Naive B cell (primary cell): ENCODE data around the gene MYBBP1A. TPM values are rescaled to one million over a fixed set of nuclear protein-coding genes. Genes with fewer than 3 reads are reported as not detected.
A peak's percentile ranks its signal among the peaks of the same experiment; 100 is the strongest.

Experiments used
- ATAC-seq, 2 donors: fragments of 150-1000 bp; cut with Tn5 transposase; 2 replicates each; pipeline ENCODE4 v1.10.0; 2021; ENCODE audit warnings: low read depth in 2 of 2, mild to moderate bottlenecking in 2 of 2, moderate library complexity in 2 of 2
- DNase-seq: peaks from one replicate; pipeline ENCODE4 v3.0.0; 2022
- H3K27ac Mint-ChIP-seq, 6 donors: one replicate each; pipeline ENCODE4 v1.8.0; 2020 to 2022; ENCODE audit warnings: mild to moderate bottlenecking in 6 of 6, mixed read lengths in 6 of 6, moderate library complexity in 5 of 6, inconsistent platforms in 2 of 6
- H3K27me3 Mint-ChIP-seq, 3 donors: one replicate each; pipeline ENCODE4 v1.8.0; 2021 to 2022; ENCODE audit warnings: mixed read lengths in 3 of 3, mild to moderate bottlenecking in 1 of 3
- H3K36me3 Mint-ChIP-seq, 2 donors: one replicate each; pipeline ENCODE4 v1.8.0; 2020 to 2022; ENCODE audit warnings: mixed read lengths in 2 of 2, inconsistent platforms in 1 of 2, mild to moderate bottlenecking in 1 of 2
- H3K4me1 Mint-ChIP-seq, 3 donors: one replicate each; pipeline ENCODE4 v1.8.0; 2020 to 2022; ENCODE audit warnings: mixed read lengths in 3 of 3, inconsistent platforms in 1 of 3, mild to moderate bottlenecking in 1 of 3, moderate library complexity in 1 of 3
- H3K4me3 Mint-ChIP-seq, 8 donors: one replicate each; pipeline ENCODE4 v1.8.0; 2020 to 2022; ENCODE audit warnings: mild to moderate bottlenecking in 8 of 8, mixed read lengths in 8 of 8, moderate library complexity in 8 of 8, inconsistent platforms in 2 of 8
- H3K9me3 Mint-ChIP-seq, 7 donors: one replicate each; pipeline ENCODE4 v1.8.0; 2020 to 2022; ENCODE audit warnings: mixed read lengths in 7 of 7, mild to moderate bottlenecking in 5 of 7, inconsistent platforms in 2 of 7, moderate library complexity in 1 of 7
- polyA plus RNA-seq, 6 donors: library from polyadenylated mRNA; unstranded; fragments of 300-500 nt; fragmentation: Illumina TruSeq; gene quantifications; one replicate each; pipeline ENCODE4 v1.2.3, GENCODE V29; 2021; ENCODE audit warnings: low read depth in 6 of 6

The MYBBP1A gene
- polyA plus RNA-seq, 6 donors from 2014 or later, result 0.24 to 28.7 (median 13.4) TPM

DNA sequence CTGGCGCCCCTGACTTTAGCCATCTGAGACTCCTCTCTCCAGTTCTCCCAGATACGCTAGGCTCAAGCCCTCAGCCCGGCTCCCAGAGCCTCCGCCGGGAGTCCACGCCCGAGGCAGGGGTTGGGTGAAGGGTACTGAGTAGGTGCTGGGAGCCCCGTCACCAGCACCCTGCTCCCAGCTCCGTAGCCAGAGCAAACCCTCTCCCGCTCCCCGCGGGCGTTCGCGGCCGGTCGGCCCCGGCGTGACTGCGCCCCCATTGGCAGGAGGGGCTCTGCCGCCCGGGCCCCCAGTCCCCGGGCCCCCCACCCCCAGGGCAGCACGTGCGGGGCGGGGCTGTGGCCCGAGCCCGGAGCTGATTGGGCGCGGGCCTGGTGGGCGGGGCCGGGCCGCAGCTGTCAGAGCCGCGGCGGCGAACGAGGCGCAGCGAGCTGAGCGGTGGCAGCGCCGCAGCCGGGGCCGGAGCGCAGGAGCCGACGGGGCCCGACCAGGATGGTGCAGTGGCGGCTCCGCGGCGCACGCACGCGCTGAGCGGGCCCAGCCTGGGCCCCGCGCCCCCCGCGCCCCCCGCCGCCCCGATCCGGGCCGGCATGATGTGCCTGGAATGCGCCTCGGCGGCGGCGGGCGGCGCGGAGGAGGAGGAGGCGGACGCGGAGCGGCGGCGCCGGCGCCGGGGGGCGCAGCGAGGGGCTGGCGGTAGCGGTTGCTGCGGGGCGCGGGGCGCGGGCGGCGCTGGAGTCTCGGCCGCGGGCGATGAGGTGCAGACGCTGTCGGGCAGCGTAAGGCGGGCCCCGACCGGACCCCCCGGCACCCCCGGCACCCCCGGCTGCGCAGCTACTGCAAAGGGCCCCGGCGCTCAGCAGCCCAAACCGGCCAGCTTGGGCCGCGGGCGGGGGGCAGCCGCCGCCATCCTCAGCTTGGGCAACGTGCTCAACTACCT is 56.5 kb downstream of the MYBBP1A start, which contains the start of gene SPNS2:
Gene SPNS2 (plus strand): TSS at position 421 of the 937 bp plus-strand sequence. CDS start 167 bp downstream, at position 588.
- peaks cover 37 to 49% (median 42%) of the 10 kb centered on the region in 3 donors for H3K27me3 Mint-ChIP-seq
- peak; percentile 60 for DNase-seq
- H3K27ac Mint-ChIP-seq, result peak within 1 kb of the TSS in 2 of 6 donors; percentile 43 to 52
- ATAC-seq, result peak; percentile 86 to 89
- H3K9me3 Mint-ChIP-seq, result peaks cover 0 to 3% (median 0%) of the 10 kb centered on the region in 7 donors
- no peaks in the 10 kb centered on the region for H3K36me3 Mint-ChIP-seq
- H3K4me1 Mint-ChIP-seq, result peaks cover 12 to 32% (median 23%) of the 10 kb centered on the region in 3 donors
- peak within 1 kb of the TSS; percentile 70 to 91 (median 84) for H3K4me3 Mint-ChIP-seq

GRCh38 chr17:4497101-4497824 is 57.9 kb downstream of the MYBBP1A start:
- no peaks in the 10 kb centered on the region for H3K36me3 Mint-ChIP-seq
- peaks cover 0 to 3% (median 0%) of the 10 kb centered on the region in 7 donors for H3K9me3 Mint-ChIP-seq
- DNase-seq (no peak), ATAC-seq (peak; percentile 12 to 33)
- peaks cover 26 to 46% (median 40%) of the 10 kb centered on the region in 3 donors for H3K27me3 Mint-ChIP-seq
- peaks cover 24 to 43% (median 34%) of the 10 kb centered on the region in 3 donors for H3K4me1 Mint-ChIP-seq
- H3K4me3 Mint-ChIP-seq, result peak overlapping the region in 6 of 8 donors; percentile 32 to 77 (median 64)
- peak overlapping the region in 3 of 6 donors; percentile 33 to 68 (median 64) for H3K27ac Mint-ChIP-seq

- H3K27ac Mint-ChIP-seq, result peak overlapping the region in 1 of 6 donors; percentile 50
- H3K4me1 Mint-ChIP-seq, result peaks cover 17 to 27% (median 26%) of the 10 kb centered on the region in 3 donors
- peaks cover 0 to 17% (median 13%) of the 10 kb centered on the region in 3 donors for H3K27me3 Mint-ChIP-seq
- ATAC-seq, result no peak
- peaks cover 0 to 3% (median 0%) of the 10 kb centered on the region in 7 donors for H3K9me3 Mint-ChIP-seq
- peak overlapping the region in 3 of 8 donors; percentile 7 to 67 (median 54) for H3K4me3 Mint-ChIP-seq
- no peaks in the 10 kb centered on the region for H3K36me3 Mint-ChIP-seq
- no peak for DNase-seq
These were observed 62.2 kb downstream of the MYBBP1A start for GRCh38 chr17:4492721-4493561.

GRCh38 chr17:4490637-4491061 is 64.5 kb downstream of the MYBBP1A start:
- H3K4me1 Mint-ChIP-seq, result peaks cover 27 to 36% (median 32%) of the 10 kb centered on the region in 3 donors
- ATAC-seq (no peak), DNase-seq (no peak)
- peaks cover 0 to 3% (median 0%) of the 10 kb centered on the region in 7 donors for H3K9me3 Mint-ChIP-seq
- no peak overlapping the region for H3K4me3 Mint-ChIP-seq
- peaks cover 0 to 17% (median 13%) of the 10 kb centered on the region in 3 donors for H3K27me3 Mint-ChIP-seq
- H3K27ac Mint-ChIP-seq, result no peak overlapping the region
- no peaks in the 10 kb centered on the region for H3K36me3 Mint-ChIP-seq

DNA sequence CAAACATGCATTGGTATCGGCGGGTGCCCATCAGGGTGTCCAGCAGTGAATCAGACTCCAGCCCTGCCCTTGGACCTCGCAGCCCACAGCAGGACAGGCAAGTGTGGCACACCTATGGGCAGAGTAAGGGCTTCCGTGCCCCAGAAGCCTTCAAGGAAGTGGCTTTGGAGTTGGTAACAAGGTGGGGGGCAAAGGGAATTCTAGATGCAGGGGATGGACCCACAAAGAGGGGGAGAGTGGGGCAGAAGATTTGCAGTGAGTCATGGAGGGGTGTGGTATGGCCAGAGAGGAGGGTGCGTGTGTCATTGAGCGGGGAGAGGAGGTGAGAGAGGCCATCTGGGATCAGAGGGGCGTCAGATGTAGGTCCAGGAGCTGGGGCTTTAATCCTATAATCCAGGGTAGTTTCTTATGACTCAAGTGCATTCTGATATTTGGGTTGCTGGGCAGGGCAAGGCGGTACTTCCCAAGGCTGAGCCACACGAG is 65.0 kb downstream of the MYBBP1A start:
- ATAC-seq, result no peak
- Mint-ChIP-seq H3K9me3 (peaks cover 0 to 3% (median 0%) of the 10 kb centered on the region in 7 donors), H3K4me3 (no peak overlapping the region), H3K4me1 (peaks cover 28 to 38% (median 34%) of the 10 kb centered on the region in 3 donors), H3K36me3 (no peaks in the 10 kb centered on the region), H3K27me3 (peaks cover 0 to 17% (median 13%) of the 10 kb centered on the region in 3 donors), H3K27ac (peak overlapping the region in 1 of 6 donors; percentile 77)
- DNase-seq, result no peak

GRCh38 chr17:4488989-4489595 is 66.1 kb downstream of the MYBBP1A start:
- H3K27me3 Mint-ChIP-seq, result peaks cover 0 to 13% (median 12%) of the 10 kb centered on the region in 3 donors
- H3K9me3 Mint-ChIP-seq, result peaks cover 0 to 3% (median 0%) of the 10 kb centered on the region in 7 donors
- ATAC-seq (no peak), DNase-seq (no peak)
- no peak overlapping the region for H3K27ac Mint-ChIP-seq
- peaks cover 33 to 44% (median 37%) of the 10 kb centered on the region in 3 donors for H3K4me1 Mint-ChIP-seq
- no peaks in the 10 kb centered on the region for H3K36me3 Mint-ChIP-seq
- no peak overlapping the region for H3K4me3 Mint-ChIP-seq

Other genes starting within 250 kb of the MYBBP1A start
- 10 to 100 TPM; 50.7 to 87.5 (median 59.0) TPM for gene UBE2G1, start 188.7 kb downstream of the MYBBP1A start, polyA plus RNA-seq
- gene SPNS3, start 121.4 kb downstream of the MYBBP1A start, polyA plus RNA-seq, result 1 to 10 TPM in 2 of 6 donors, under 1 TPM in 3, not detected in 1; 0.36 to 1.3 (median 0.59) TPM
- gene SPNS2, start 56.5 kb downstream of the MYBBP1A start, polyA plus RNA-seq, result under 1 TPM in 1 of 6 donors, not detected in 5; 0.23 TPM
- not detected for gene GGT6, start 5.2 kb upstream of the MYBBP1A start, polyA plus RNA-seq
- gene SMTNL2, start 29.1 kb upstream of the MYBBP1A start, polyA plus RNA-seq, result not detected
- gene ALOX15, start 86.3 kb upstream of the MYBBP1A start, polyA plus RNA-seq, result under 1 TPM in 1 of 6 donors, not detected in 5; 0.09 TPM
- 10 to 100 TPM in 1 of 6 donors, 1 to 10 TPM in 5; 5.6 to 13.1 (median 9.1) TPM for gene PELP1, start 148.8 kb upstream of the MYBBP1A start, polyA plus RNA-seq
- 10 to 100 TPM; 12.1 to 23.7 (median 14.9) TPM for gene ARRB2, start 155.2 kb upstream of the MYBBP1A start, polyA plus RNA-seq
- gene MED11, start 176.0 kb upstream of the MYBBP1A start, polyA plus RNA-seq, result 10 to 100 TPM; 20.1 to 63.4 (median 48.3) TPM
- under 1 TPM in 1 of 6 donors, not detected in 5; 0.40 TPM for gene ZMYND15, start 184.4 kb upstream of the MYBBP1A start, polyA plus RNA-seq
- 10 to 100 TPM; 12.2 to 19.8 (median 18.4) TPM for gene CXCL16, start 184.5 kb upstream of the MYBBP1A start, polyA plus RNA-seq
- not detected for gene TM4SF5, start 216.5 kb upstream of the MYBBP1A start, polyA plus RNA-seq
- not detected for gene VMO1, start 231.0 kb upstream of the MYBBP1A start, polyA plus RNA-seq
- gene GLTPD2, start 233.6 kb upstream of the MYBBP1A start, polyA plus RNA-seq, result not detected
- 100 to 1,000 TPM; 237 to 479 (median 273) TPM for gene PSMB6, start 240.8 kb upstream of the MYBBP1A start, polyA plus RNA-seq